ENCODE measurements around the gene STMP1.

GRCh38 chr7:135708041-135708440 is 45.7 kb downstream of the STMP1 start:
- TF ChIP-seq CTCF (conservative IDR thresholded peaks at IDR 0.05) (no peak), EZH2 (IDR thresholded peaks at IDR 0.05; ENCODE audit: low read depth) (no peak)

Data from PC-9 (cell line).